NCI-H2227 treated with DMSO at 0.1 percent for 48 hours (cell line): ENCODE measurements around the gene YPEL3.
"Not testable (repeated sequence)": the region's sequence is repeated elsewhere in the genome, so short reads cannot be mapped to it uniquely, and the experiment has no call there.

Source experiments
- DNase-seq: peaks from one replicate; lab custom pipeline; 2025; lab: John Stamatoyannopoulos, UW

Gene YPEL3, protein sequence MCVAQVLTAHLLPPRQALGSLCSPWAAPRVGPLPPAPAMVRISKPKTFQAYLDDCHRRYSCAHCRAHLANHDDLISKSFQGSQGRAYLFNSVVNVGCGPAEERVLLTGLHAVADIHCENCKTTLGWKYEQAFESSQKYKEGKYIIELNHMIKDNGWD

DNA sequence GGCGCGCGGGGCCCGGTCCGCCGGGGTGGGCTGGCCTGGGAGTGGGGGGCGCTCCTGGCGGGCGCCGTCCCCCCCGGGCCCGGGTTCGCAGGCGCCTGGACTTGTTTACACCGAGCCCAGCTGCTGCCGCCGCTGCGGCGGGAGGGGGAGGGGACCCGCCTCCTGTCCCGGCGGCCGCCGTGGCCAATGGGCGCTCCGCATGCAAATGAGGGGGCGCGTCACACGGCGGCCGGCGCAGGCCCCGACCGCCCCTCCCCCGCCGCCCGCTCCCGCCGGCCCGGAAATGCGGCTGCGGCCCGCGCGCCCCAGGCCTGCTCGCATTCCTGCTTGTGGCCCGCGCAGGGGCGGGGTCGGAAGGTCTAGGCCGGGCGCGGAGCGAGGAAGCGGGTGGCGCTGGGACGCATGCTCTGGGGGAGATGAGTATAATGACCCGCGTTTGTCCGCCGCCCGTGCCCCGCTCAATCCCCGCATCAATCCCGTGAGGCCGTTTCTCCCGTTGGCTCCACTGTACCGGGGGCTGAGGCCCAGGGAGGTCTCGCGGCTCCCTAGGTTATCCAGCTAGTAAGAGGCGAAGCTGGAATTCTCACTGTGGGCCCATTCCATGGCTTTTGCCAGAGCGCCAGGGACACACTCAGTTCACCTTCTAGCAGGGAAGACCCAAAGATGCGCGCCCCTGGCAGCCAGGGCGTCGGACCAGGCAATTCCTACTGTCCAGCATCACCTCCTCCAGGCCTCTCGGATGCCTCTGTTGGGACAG lies at the start of gene YPEL3:
TSS of gene YPEL3 (minus strand) at position 109 of the 757 bp plus-strand sequence. CDS start 731 bp downstream, outside the sequence.
- DNase-seq = peak; percentile 63

DNA sequence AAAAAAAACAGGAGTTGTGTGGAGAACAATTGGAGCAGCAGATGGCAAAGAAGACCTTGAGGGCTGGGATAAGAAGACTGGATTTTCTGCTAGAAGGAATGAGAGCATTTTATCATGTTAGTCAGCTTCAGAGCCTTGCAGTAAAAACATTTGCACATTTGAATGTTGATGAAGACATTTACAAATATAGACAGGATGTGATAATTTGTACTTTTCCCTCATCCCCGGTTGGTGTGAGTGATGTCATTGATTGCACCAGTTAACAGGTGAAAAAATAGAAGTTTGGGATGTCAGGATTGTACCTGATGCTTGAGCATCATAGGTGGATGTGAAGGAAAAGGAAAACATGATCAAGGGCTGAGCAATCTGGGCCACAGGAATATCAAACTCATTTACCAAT lies 49.6 kb upstream of the YPEL3 start:
- DNase-seq = no peak

DNA sequence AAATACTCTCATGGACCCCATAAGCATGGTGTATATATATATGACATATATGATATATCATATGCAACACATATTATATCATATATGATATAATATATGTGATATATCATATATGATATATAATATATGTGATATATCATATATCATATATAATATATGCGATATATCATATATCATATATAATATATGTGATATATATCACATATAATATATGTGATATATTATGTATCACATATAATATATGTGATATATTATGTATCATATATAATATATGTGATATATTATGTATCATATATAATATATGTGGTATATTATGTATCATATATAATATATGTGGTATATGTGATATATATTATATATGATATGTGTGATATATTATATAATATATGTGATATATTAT lies 48.9 kb upstream of the YPEL3 start:
- no peak for DNase-seq

- no peak for DNase-seq
These were observed 48.0 kb upstream of the YPEL3 start for GRCh38 chr16:30144017-30144416.

GRCh38 chr16:30143347-30143702 lies 47.3 kb upstream of the YPEL3 start:
- DNase-seq = no peak

- DNase-seq = no peak
These were observed 46.8 kb upstream of the YPEL3 start for GRCh38 chr16:30142672-30143346.

DNA sequence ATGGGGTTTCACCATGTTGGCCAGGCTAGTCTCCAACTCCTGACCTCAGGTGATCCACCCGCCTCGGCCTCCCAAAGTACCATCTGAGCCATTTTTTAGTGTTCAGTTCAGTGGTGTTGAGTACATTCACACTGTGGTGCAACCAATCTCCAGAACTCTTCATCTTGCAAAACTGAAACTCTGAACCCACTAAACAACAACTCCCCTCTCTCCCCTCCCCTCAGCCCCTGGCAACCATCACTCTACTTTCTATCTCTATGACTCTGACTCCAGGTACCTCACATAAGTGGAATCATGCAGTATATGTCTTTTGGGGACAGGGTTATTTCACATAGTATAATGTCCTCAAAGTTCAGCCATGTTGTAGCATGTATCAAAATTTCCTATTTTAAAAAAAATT lies 45.7 kb upstream of the YPEL3 start:
- no peak for DNase-seq

DNA sequence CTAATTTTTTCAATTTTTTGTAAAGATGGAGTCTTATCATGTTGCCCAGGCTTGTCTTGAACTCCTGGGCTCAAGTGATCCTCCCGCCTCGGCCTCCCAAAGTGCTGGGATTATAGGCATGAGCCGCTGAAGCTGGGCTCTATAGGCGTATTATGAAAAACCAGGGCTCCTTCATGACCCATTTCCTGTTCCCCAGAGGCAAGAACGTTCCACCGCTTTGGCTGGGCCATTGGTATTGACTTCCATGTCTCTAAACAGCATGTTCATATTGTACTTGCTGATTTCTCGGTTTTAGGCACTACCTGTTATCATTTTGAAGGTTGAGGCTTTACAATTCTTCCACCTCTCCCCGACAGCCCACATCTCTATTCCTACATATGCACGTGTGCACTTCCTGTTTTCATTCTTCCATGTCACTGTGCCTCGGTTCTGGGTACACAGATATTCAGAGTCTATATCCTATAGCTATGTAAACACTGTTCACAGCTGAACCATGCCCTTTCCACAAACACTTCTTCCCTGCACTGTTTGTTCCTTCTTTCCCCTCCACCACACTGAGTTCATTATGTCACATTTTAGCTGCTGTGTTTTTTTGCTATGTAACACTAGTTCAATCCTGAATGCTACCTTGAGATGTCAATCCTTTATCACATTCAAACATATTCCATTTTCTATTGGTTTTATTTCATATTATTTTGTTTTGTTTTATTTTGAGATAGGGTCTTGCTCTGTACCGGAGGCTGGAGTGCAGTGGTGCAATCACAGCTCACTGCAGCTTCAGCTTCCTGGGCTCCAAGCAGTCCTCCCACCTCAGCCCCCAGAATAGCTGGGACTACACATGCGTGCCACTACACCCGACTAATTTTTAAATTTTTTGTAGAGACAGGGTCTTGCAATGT lies 43.8 kb upstream of the YPEL3 start:
- no peak for DNase-seq

- DNase-seq = peak; percentile 17
These were observed 41.9 kb upstream of the YPEL3 start for GRCh38 chr16:30137897-30138296.

GRCh38 chr16:30136971-30137605 lies 41.1 kb upstream of the YPEL3 start:
- no peak for DNase-seq

- DNase-seq = no peak
These were observed 36.6 kb upstream of the YPEL3 start for GRCh38 chr16:30132591-30132990.

DNA sequence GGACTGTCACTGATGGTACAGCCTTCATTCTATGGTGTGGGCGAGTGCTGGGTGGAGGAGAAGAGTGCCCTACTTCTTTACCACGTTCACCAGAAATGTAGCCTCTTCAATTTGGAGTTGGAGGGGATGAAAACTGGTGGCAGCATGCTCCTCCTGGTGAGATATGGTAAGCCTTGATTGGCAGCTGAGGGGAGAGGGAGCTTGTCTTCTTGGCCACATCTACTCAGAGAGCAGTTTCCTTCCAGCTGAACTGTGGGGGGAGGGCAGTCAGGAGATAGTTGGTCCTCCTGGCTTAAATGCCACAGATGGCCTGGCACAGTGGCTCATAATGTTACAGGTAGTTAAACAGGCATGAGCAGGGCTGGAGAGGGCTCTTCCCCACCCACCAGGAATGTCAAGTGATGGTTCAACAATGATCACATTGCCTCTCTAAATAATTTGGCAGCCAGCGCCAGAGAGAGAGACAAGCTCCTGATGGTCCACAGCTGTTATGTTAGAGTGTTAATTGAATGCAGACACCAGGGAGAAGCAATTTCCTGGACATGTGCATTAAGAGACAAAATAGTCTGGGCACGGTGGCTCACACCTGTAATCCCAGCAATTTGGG lies 36.0 kb upstream of the YPEL3 start:
- DNase-seq = no peak

DNA sequence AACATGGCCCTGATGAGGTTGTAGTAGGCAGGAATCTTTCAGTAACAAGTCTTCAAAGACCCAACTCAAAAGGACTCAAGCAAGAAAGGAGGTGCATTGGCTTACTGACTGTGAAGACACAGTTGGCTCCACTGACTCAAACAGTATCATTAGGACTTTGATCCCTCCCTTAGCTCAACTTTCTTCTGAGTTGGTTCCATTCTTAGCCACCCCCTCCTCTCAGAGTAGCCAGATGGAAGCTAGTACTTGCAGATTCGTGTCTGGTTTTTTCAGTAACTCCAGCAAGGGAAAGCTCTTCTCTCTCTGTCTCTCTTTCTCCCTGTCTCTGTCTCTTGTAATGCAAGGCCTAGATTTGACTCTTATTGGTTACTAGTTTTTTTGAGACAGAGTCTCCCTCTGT lies 32.0 kb upstream of the YPEL3 start:
- no peak for DNase-seq

DNA sequence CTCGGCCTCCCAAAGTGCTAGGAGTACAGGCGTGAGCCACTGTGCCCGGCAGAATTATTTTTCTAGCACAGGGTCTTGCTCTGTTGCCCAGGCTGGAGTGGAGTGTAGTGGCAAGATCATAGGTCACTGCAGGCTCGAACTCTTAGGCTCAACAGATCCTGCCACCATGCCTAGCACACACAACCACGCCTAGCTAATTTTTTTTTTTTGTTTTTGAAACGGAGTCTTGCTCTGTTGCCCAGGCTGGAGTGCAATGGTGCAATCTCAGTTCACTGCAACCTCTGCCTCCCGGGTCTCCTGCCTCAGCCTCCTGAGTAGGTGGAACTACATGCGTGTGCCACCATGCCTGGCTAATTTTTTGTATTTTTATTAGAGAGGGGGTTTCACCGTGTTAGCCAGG lies 29.7 kb upstream of the YPEL3 start:
- not testable (repeated sequence) for DNase-seq

- no peak for DNase-seq
These were observed 29.0 kb upstream of the YPEL3 start for GRCh38 chr16:30124985-30125379.

DNA sequence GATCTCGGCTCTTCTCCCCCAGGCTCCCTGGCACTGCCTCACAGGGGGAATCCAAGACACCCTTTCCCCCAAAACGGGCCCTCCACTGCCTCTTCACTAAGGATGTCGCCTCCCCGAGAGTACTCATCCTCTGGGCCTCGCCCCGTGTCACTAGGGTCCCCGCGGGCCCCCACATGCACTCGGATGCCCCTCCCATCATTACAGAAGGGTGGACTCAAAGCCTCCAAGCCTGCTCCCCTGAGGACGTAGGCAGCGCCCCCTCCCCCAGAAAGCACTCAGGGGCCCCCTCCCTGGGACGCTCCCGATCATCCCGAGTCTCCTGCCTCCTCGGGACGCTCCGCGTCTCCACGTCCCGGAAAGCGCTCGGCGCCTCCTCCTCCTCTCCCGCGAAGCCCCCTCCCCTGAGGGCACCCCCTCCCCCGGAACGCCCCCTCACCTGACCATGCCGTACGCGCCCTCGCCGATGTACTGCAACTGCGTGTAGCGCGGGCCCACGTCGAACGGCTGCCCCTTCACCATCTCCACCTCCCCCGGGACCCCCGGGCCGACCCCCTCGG lies 26.7 kb upstream of the YPEL3 start:
- DNase-seq = no peak

DNA sequence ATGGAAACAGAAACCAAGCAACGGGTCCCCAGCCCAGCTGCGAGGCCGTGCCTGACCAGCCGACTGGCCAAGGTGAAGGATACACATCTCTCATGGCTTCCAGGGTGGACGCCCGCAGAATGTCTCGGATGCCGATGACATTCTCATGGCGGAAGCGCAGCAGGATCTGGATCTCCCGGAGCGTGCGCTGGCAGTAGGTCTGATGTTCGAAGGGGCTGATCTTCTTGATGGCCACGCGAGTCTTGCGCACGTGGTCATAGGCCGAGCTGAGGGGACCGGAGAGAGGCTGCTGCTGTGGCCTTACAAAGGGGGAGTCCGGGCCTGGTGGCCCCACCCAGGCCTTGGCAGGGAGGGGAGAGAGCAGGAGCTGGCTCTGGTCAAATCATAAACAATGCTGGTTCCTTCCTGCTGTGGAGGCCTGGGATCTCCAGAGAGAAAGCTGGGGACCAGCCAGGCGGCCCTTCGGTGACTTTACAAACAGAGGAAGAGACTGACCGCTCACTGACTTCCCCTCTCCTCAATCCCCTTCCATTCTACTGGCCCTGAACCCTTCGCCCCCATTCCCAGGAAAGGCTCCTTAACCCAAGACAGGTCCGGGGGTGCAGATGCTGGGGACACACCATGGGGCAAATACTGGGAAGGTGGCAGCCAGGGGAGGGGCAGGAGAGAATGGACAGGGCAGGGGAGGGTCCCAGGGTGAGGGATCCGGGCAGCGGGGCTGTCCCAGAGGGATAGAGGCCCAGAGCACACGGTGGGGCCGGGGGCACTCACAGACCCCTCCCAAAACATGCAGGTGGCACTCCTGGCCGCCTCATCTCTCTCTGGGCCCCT lies 25.9 kb upstream of the YPEL3 start:
- no peak for DNase-seq

GRCh38 chr16:30120340-30121105 lies 24.5 kb upstream of the YPEL3 start:
- DNase-seq = no peak

DNA sequence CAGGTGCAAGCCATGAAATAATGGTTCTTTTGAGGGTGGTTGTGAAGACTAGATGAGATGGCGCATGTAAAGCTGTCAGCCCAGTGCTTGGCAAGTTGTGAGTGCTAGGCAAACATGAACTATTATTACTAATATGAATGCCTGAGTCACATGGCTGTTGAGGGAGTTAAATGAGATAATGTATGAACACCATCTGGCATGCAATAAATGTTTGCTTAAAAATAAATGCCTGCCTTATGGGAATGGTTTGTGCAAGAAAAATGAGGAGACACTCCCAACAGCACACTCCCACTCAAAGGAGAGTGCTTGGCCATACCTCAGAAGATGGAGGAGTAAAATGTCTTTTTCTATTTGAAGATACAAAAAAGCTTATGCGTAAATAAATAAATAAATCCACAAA lies 23.4 kb upstream of the YPEL3 start:
- DNase-seq = no peak
